ENCODE data around the gene PLCH1.

GRCh38 chr3:155673421-155673820 is 71.5 kb downstream of the PLCH1 start:
- TF ChIP-seq POLR2A (IDR thresholded peaks at IDR 0.05) (no peak), CTCF (IDR thresholded peaks at IDR 0.05) (no peak), EP300 (IDR thresholded peaks at IDR 0.05) (no peak)

All from ovary (tissue), 3 donors.